CD4-positive, alpha-beta T cell treated with Interleukin-17A for 1 hour (primary cell): ENCODE data around the gene MTHFS.
"Not testable (repeated sequence)": the region's sequence is repeated elsewhere in the genome, so short reads cannot be mapped to it uniquely, and the experiment has no call there.

ENCODE experiments used
- DNase-seq: peaks from one replicate; pipeline ENCODE4 v3.0.0-alpha.2; 2020

Gene MTHFS

DNA sequence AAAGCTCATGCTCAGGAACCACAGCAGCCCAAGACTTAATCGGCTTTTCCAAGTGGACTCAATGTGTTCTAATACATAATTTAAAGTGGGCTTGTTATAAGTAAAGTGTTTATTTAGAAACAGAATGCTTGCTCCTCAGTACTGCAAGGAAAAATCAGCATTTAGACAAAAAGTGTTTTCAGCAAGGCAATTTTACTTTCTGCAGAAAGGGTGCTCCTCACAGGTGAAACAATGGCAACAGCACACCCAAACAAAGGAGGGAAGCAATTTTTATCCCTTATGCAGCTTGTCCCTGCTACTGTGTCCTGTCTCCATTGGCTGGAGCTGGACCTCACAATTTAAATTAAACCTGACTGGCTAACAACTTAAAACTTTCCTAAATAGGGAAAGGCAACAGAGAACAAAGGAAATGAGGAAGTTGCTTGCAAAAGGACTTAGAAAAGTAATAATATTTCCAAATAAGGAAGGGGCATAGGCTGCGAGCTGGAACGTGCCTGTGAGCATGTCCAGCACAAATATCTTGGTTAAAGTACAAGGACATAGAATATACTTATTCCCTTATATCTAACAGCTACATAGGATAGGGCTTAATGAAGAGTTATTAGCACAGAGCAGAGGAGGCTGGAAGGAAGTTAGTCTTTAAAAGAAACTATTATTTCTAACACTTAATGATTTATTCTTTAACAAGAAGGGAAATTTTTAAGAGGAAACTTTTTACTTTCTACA is 19.1 kb upstream of the MTHFS start:
- not testable (repeated sequence) for DNase-seq

DNA sequence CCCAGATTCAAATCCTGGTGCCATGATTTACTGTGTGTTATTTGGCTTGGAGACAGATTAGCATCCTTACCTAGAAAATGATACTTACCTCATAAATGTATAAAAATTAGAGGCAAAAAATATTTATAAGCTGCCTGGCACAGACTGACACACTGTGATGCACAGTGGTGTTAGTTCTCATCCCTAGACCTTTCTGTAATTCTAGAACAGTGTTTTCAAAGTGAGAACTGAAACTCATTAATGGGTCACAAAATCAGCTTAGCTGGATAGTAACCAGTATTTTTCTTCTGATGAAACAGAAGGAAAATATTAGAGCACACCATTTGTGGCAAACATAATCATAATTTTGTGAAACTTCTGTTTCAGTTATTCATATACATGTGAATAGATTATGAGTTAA is 17.9 kb upstream of the MTHFS start:
- DNase-seq, result no peak

DNA sequence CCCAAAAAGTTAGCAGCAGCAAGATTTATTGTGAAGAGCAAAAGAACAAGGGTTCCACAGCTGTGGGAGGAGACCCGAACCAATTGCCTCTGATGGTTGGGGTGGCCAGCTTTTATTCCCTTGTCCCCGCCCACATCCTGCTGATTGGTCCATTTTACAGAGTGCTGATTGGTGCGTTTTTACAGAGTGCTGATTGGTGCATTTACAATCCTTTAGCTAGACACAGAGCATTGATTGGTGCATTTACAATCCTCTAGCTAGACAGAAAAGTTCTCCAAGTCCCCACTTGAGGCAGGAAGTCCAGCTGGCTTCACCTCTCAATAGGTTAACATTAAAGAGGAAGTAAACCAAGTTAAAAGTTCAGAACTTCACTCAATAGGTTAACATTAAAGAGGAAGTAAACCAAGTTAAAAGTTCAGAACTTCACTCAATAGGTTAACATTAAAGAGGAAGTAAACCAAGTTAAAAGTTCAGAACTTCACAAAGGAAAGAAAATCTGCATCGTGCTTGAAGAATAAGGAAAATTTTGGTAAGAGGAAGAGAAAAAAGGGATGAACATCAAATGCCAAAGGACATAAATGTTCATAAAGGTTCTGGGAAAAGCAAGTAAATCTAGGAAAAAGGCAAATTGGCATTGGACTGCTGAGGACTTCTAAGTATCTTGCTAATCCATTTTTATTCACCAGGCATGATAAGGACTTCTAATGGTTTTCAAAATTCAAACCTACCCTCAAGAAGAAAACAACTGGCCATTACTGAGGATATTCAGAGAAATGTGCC is 12.9 kb upstream of the MTHFS start:
- DNase-seq, result not testable (repeated sequence)

DNA sequence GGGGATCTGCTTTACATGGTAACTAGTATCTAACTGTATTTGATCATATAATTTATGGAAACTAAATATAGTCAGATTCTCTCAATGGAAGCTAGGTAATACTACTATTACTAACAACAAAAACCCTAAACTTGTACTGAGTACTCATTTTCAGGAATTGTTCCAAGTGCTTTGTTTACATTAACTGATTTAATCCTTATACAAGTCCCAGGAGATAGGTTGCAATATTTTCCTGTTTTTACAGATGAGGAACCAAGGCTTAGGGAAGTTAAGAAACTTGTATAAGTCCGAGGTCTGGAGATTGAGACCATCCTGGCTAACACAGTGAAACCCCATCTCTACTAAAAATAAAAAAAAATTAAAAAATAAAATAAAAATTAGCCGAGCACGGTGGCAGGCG is 7.5 kb upstream of the MTHFS start:
- no peak for DNase-seq

DNA sequence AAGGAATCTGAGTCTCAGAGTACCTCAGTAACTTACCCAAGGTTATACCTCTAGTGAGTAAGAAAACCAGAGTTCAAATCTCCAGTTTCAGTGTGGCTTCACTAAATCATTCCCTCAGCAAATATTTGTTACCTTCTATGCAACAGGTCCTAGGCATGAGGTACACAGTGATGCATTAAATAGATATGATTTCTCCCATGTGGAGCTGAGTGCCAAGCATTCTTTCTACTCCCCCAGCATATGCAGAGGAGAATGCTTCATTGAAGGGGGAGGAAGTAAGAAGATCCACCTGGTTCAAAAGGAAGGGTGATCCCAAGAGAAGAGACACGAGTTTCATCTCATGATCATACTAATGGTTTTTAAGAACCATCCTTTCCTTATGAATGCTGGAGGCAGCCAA is 6.8 kb upstream of the MTHFS start:
- DNase-seq, result no peak

DNA sequence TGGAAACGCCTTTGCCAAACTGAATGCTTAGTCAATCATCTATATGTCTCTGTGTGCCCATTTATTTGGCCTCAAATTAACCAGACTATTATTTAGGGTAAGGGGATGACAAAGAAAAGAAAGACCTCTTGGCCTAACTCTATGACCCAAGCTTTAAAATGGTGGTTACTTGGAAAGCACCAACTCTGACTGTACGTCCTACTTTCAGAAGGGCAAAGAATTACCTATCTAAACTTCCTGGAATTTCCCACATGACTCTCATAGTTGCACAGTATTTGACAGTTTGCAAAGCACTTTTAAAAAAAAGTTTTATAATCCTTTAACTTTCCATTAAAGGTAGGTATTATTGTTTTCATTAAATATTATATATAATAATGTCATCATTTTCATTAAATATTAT is 6.3 kb upstream of the MTHFS start:
- DNase-seq, result no peak

DNA sequence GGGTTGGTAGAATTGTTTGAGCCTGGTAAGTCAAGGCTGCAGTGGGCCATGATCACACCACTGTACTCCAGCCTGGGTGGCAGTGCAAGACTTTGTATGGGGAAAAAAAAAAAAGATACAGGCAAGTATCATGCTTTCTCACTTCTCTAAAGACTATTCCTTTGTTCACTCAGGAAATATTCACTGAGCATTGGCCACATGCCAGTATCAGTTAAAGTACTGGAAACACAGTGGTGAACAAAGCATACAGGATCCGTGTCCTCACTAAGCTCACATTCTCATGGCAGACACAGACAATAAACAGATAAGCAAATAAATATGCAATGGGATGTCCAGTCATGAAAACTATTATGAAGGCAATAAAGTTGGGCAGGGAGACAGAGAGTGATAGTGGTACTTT is 5.1 kb upstream of the MTHFS start:
- DNase-seq, result no peak

DNA sequence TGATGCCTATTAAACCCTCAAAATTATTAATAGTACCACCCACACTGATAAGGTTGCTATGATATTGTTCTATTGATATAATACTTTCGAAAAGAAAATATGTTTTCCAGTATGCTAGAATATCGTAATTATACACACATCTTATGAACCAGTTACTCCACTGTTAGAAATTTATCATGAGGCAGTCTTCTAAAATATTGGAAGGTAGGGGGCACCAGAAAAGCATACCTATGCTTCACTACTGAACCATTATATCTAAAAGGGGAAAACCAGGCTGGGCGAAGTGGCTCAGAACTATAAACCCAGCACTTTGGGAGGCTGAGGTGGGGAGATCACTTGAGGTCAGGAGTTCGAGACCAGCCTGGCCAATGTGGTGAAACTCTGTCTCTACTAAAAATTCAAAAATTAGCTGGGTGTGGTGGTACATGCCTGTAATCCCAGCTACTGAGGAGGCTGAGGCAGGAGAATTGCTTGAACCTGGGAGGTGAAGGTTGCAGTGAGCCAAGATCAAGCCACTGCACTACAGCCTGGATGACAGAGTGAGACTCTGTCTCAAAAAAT is 4.1 kb upstream of the MTHFS start:
- not testable (repeated sequence) for DNase-seq

DNA sequence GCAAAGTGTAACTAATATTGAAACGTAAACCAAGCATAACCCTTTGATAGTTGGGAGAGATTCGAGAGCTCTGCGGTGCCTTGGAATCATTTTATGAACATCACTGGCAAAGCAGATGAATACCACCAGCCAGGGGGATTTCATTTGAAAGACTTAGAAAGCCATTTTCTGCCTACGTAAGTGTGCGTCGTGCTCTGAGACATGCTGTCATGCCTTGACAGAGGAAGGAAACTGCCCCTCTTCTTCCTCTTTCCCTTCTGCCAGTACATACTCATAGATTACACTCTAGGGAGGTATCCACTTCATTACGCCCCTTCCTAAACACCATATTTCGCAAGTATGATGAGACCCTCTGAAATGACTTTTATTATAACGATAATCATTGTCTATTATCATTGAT is 3.3 kb upstream of the MTHFS start:
- no peak for DNase-seq

DNA sequence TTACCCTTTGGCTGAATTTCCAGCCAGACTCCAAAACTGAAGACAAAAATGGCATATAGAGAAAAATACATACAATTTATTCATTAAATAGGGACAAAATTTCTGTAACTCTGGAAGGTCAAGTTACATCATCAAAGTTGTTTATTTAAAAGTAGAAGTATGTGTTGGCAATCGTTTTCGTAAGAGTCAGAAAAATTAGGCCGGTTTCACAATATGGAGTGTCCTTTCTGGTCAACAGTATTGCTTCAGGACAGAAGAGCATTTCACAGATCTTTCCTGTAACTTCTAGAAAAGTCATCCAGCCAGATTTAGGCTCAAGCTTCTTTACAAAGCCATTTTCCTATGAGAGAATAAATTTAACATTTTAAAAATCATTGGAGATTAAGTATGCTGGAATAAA is 2.0 kb upstream of the MTHFS start:
- not testable (repeated sequence) for DNase-seq

DNA sequence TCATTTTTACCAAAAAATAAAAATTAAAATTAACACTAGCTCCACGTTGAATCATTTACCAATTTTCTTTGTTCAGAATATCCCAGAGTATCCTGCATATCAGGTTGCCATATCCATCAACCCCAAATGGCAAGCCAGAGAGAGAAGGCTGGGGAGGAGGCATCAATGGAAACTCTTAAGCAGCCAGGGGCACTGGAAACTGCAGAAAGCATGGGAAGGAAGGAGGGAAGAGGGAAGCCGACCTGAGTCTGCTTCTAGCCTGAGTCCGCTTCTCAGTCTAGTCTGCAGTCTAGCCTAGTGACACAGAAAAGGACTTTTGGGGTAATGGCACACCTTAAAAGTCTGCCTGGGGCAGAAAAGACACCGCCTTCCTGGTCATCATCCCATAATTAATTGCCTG is 1.6 kb upstream of the MTHFS start:
- no peak for DNase-seq

DNA sequence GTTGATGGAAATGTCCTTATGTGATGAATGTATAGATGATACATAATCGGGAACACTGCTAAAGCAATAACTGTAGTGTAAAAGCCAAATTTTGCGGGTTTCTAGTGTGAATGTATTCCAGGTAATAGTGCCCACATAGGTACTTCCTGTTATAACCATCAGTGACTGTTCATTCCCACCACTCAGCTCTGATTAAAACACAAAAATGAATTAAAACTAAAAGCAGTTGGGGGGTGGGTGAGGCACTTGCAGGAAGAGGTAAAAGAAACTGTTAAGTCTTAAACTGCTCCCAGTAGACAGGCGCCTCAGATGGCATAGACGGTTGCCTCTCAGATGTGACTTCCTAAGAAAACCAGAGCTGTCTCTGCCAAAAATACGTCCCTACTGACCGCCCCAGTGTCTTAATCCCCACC is 893 bp upstream of the MTHFS start:
- DNase-seq, result peak; percentile 38

DNA sequence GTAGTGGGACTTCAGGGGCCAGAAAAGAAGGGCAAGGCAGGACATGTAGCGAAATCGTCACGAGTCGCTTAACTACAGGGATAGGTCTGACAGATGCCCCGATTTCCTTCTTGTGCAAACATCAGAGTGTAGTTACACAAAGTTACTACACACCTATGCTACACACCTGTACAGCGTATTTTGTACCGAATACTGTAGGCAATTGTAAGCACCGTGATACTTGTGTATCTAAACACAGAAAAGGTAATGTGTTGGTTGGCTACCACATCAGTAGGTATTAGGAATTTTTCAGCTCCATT is 515 bp upstream of the MTHFS start:
- no peak for DNase-seq

DNA sequence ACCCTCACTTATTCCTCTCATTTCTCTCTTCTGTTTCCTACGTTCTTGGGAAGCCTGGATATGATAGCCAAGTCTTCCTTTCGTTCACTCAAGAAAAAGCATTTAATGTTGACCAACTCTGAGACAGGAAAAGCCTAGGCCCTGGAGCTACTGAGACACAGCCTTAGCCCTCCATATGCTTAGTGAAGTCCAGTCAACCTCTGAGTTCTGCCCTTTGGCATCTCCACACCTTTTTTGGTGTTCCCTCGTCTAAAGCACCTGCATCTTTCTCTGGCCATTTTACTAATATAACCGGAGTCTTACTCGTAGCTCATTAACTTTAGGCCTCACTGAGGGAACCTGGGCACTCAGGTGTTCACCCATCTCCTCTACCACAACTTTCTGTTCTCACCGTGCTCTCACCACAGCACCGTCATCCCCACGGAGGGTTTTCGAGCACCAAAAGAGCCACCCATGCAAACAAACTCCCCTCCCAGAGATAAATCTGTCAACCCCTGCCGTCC is 632 bp downstream of the MTHFS start:
- DNase-seq, result no peak

DNA sequence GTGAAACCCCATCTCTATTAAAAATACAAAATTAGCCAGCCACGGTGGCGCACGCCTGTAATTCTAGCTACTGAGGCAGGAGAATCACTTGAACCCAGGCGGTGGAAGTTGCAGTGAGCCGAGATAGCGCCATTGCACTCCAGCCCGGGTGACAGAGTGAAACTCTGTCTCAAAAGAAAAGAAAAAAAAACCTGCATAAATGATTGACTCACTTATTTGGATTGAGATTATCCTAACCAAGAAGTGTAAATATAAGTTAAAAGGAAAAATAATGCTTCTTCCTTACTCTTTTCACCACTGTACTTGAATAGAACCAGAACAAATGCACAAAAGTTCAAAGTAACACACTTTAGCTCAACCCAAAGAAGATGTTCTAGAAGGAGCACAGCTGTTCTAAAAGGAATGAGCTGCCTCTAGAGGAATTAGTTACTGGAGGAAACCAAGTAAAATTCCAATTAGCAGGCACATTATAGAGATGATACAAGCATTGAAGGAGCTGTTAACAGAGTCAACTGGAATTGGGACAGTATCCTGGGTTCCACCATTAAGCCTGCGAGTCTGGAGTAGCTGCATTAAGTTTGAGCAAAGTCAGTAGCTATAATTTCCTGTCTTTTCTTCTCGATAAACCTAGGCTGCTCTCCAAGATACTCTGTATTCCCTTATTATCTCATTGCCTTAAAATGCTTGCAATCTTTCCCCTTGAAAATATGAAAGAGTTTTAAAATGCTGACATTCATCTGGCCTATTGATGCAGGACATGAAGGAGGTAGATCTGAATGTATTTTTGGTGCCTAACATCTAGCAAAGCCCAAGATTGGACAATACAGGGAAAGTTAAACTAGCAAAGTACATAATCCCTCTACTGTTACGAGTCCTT is 9.5 kb downstream of the MTHFS start:
- DNase-seq, result no peak

DNA sequence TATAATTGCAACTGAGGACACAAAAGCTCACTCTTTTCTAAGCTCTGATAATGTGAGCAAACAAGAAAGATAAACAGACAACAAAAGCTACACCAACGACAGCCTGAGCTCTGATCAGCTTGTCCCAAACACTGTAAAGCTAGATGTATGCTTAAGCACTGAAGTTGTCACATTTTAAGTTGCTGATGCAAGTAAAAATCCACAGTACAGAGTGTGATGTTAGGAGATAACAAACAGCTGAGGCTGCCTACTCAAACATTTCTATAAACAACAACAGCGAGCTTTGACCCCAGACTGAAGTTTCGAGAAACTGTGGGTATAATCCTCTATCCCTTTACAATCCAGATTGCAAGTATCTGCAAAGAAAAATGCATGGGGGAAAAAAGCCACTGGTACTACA is 10.7 kb downstream of the MTHFS start:
- DNase-seq, result no peak

DNA sequence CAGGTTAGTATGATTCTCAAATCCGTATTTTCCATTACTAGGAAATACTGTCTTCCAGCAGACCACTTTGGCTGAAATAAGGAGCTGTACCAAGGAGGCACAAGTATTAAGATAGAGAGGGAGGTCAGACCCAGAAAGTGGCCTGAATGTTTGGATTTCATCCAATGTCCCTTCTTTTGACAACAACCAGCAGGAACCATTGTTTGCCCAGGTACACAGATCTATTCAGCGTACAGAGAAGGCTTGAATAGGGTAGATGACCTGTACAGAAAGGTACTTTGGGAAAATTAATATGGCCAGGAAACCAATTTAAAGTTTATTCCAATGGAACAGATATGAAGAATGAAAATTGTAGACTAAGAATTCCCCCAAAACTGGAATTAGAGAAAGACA is 12.6 kb downstream of the MTHFS start:
- no peak for DNase-seq

DNA sequence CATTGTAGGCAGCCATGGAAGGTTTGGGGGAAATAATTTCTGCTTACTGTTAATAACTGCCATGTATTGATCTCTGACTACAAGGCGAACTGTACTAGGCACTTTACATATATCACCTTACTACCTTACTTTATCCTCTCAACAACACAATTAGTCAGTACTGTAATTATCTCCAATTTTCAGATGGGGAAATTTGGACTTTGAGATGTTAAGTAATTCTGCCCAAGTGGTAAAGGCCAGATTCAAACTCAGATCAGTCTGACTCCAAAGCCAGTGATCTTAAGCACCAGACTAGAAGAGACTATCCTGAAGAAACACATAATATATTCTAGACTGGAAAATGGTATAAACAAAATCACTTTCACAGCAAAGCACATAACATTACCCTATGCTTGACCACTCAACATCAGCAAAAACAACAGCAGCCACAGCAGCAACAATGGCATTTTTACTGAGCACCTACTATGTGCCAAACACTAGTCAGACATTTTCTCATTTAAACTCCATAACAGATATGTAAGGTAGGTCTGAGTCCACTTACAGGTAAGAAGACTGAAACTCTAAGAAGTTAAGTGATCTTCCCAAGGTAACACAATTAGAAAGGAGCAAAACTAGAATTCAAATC is 13.1 kb downstream of the MTHFS start:
- DNase-seq, result no peak

DNA sequence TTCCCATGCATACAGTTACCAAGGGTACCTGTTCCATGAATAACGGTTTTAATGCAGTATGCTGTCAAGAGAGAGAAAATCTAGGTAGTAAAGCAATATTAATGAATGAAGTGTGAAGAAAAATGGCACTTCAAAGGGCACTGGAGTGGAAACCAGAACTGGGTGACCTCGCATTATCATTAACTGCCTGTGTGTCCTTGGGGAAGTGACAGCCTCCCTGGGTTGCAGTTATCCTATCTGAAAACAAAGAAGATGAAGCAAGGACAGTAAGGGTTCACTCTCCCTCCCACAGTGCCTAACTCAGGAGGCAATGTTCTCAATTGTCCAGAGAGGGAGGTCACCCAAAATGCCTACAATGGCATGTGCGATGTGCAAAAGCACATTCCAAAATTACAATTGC is 15.1 kb downstream of the MTHFS start:
- no peak for DNase-seq

DNA sequence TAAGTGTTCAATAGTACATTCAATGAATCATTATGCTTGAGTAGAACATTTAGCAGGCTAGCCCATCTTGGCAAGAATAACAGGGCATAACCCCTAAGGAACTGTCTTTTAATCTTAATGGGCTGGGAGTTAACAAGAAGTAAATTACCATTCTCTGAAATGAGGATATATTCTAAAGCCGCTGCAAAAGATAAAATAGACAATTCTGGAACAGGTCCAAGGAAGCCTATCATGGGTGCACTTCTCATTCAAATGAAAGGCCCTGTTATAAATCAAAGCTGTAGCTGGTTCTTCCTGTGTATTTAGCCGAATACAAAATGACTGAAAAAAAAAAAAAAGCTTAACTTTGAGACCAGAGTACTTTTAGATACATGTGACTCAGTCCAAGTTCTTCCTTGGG is 15.6 kb downstream of the MTHFS start:
- DNase-seq, result no peak

DNA sequence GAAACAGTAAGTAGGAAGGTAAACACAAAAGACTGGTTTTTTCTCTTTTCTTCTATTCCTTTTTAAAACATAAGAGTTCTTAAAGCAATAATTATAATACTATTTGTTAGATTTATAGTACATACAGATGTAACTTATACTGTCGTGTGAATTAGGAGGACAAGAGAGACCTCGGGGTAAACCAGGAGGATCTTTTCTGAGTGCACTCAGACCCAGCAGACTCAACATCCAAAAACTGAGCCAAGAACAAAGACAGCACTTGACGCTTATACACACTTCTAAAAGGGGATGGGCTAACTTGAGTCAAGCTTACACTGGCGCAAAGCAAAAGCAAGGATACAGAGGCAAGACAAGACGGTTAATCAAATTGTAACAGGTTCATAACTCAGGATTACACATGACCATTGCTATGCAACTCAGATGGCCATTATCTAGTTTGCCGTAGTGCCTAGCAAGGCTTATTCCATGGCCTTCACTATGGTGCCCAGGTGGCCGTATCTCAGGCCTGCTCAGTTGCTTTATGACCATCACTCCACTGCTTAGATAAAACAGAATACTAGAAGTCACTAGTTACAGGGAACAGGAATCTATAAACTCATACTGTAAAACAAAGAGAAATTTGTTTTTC is 18.6 kb downstream of the MTHFS start:
- no peak for DNase-seq

DNA sequence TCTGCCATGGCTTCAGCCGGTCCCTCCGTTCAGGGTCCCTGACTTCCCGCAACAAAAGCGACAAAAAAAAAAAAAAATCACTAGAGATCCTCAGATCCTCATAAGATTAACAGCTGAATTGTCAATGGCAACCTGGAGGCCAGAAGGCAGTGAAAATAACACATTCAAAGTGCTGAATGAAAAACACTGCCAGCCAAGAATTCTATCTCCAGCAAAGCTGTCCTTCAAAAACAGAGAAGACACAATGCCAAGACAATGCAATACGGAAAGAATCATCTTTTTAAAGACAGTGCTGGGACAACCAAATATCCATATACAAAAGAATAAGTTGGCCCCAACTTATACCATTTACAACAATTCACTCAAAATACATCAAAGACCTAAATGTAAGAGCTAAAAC is 21.6 kb downstream of the MTHFS start:
- DNase-seq, result no peak
